HG03521 (cell line): ENCODE measurements around the gene MAN1C1.
A peak's percentile ranks its signal among the peaks of the same experiment; 100 is the strongest.

ENCODE experiments used
- ATAC-seq: cut with Tn5 transposase; IDR thresholded peaks from one replicate; pipeline ENCODE4 v1.9.1; 2021; ENCODE audit warnings: mild to moderate bottlenecking, moderate library complexity; ENCODE audit not compliant: unreplicated experiment

The MAN1C1 gene

DNA sequence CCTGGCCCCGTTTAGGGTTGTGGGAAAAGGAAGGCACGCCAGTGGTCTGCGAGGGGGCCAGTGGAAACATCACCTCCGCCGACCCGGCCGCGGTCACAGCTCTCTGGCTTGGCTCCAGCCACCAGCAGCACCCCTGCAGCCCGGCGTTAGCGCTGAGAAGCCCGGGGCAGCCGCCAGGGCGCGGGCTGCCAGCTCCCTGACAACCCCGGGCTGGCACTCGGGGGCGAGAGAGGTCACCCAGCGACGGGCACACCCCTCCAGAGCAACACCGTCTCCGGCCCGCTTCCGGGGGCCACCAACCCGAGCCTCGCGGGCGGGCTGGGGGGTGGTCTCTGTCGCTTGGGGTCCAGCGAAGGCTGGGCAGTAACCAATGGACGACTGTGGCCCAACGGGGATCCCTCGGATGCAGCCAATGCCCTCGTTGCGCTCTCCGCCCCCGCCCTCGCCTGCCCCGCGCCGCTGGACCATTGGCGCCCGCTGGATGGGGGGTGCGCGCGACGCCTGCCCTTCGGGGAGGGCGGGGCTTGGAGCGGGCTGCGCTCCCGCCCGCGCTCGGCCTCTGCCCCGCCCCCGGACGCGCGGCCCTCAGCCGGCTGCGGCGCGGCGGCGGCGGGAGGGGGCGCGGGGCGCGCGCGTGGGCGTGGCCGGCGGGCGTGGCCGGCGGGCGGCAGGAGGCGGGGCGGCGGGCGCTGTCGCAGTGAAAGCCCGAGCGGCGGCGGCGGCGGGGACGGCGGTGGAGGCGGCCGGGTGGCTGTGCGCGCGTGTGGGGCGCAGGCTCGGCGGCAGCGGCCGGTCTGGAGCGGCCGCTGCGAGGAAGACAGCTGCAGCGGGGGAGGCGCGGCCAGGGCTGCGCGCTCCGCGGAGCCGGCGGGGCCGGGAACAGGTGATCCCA, at the start of gene MAN1C1:
TSS of gene MAN1C1 (plus strand) at position 697 of the 892 bp plus-strand sequence. CDS start 1,007 bp downstream, outside the sequence.
- peak; percentile 60 for ATAC-seq

DNA sequence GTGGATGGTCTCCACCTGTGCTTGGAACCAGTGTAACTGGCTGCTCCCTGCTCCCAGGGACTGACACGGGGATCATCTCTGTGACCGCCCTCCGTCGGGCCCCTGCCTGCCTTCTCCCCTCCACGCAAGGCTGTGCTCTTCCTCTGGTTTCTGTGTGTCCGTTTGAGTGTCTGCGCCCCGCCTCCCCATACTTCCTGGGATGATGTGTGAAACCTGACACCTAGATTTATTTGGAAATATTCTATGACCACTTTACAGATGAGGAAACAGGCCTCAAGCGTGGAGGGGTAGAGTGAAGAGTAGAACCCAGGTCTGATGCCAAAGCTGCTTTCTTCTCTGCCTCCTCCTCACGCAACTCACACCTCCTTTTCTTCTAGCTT, 48.9 kb upstream of the MAN1C1 start:
- ATAC-seq: no peak

DNA sequence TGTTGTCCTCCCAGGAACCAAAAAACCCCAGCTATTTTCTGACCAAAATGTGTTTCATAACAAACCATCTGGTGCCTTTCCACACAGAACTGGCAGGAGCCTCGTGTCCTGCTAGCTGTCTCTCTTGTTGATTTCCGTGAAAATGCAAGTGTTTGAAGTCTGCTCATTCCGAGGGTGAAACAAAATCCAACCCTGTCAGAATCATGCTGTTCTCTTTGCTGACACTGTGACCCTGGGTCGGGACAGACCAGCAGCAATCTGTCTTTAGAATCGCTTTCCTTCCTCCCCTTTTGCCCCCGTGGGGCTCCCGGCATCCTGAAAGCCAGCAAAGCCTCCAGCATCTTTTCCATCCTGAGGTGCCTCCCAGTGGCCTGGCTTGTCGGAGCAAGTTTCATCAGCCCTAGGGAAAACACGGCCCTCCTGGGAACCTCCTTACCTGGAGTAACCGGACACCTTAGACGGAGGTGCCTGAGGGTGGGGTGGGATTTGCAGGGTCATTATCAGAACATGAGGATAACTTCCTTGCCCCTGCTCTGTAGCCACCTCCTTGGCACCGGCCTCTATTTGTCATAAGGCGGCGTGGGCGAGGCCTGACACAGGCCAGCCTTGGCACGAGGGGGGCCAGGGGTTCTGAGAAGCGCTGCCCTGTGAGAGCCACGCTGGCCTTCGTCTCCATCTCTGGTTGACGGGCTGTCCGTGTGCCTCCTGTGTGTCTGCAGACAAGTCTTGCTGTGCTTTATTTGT, 48.3 kb upstream of the MAN1C1 start:
- ATAC-seq: no peak

DNA sequence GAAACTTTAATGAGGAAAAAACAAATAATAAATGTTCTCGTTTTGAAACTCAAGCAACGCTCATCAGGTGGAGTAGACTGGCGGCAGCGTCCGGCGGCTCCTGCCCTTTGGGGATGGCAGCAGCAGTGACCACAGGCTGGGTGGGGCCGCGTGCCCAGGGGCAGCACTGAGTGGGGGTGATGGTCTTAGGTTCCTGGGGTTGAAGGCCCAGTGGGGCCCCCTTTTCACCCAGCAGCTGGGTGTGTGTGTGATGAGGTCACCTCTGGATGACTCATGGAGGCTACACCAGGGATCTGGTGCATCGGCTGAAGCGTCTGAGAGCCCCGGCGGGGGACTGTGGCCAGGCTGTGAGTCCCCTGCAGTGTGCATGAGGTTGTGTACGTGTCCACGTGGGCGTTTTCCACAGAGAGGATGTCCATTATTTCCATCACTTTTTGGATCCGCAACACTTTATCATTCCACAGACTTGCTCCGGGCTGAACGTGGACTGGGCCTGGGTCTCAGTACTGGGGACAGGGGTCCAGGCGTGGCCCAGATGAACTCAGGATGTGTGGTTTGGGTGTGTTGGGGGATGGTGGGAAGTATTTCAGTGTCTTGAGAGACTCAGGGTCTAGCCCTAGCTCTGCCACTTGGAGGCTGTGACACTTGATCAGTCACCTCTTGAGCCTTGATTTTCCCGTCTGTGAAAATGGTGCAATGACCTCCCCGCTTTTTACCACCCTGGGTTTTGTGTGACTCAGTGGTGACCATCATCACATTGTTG, 47.6 kb upstream of the MAN1C1 start:
- no peak for ATAC-seq

DNA sequence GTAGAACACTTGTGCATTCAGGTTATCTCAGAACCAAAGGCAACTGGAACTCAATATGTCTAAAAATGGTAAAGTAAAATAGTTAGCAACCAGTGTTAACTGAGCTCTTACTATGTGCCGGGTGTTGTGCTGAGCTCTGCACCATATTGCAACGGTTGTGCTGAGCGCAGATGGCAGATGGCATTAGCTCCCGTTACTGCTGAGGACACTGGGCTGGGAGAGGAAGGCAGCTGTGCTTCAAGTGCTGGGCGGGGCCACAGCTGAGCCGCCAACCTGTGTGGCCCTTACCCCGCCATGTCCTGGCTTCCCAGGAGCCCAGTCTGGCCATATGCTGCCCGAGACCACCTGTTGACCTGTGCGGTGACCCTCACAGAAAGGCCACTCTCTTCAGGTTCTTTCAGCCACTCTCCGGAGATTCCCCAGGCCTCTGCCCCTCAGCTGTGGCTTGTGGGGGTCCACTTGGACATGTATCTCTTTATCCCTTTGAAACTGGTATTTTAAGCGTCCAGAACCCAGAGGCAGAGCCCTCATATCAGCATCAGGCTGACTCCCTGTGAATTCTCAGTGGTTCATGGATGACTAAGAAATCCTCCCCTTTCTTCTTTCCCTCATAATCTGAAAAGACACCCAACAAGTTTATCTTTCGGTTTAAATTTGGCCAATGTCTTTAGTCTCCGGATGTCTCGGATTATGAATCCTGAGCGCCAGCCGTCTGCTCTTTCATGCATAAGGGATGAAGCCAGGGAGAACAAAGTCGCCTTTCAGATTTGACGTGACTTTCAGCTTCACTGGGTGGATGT, 46.8 kb upstream of the MAN1C1 start:
- no peak for ATAC-seq

DNA sequence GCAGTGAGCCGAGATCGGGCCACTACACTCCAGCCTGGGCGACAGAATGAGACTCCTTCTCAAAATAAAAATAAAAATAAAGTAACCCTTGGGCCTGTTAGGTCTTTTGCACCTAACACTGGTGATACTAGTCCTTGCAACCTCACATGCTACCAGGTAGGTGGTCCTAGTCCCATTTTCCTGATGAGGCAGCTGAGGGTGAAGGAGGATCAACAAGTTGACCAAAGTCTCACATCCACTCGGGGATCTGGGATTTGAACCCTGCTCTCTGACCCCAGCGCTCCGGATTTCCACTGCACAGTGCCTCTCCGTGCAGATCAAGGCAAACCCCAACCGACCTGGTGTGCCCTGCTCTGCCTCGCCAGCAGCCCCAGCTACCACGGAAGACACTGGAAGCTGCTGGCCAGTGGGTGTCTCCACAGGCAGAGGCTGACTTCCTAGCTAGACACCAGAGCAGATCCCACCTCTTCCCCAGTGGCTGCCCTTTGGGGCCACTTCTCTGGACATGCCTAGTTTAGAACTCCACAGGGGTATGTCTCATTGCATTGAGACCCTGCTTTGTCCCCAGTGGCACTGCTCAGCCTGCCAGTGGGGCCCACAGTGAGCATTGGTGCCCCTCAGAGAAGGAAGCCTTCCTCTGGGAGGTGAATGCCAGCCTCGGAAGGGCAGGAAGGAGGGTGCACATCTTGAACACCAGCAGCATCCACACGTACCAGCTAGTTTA, 45.6 kb upstream of the MAN1C1 start:
- no peak for ATAC-seq

DNA sequence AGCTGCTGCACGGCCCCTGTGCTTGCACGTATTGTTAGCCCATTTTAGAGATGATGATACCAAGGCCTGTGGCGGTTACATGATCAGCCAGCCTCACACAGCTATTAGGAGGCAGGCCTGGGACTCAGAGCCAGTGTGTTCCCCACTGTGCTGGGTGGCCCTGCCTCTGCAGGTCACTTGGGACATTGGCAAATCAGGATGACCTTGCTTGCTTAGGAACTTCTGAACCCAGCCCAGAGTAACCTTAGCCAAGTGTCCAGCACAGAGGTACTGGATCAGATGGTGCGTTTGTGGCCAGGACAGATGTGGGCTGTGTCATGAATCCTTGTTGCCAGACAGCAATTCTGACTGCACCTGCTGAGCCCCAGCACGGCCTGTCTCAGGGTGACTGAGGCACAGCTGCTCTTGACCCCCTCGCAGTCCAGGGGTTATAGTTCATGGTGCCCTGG, 45.0 kb upstream of the MAN1C1 start:
- no peak for ATAC-seq

DNA sequence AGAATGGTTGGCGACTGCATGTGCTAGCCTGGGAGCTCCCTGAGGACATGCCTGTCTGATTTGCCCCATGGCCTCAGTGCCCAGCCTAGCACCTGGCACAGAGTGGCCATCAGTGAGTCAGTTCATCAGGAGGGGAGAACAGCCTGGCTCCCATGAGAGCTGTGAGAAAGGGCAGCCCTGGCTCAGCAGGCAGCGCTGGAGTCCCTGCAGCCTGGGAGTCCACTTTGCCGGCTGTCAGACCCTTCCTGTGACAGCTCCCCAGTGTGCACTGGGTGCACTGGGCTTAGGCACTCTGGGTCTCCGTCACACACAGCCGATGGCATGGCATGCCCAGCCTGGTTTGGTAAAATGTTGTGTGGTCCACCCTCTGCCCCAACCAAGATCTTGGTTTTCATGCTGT, 44.5 kb upstream of the MAN1C1 start:
- ATAC-seq: no peak

DNA sequence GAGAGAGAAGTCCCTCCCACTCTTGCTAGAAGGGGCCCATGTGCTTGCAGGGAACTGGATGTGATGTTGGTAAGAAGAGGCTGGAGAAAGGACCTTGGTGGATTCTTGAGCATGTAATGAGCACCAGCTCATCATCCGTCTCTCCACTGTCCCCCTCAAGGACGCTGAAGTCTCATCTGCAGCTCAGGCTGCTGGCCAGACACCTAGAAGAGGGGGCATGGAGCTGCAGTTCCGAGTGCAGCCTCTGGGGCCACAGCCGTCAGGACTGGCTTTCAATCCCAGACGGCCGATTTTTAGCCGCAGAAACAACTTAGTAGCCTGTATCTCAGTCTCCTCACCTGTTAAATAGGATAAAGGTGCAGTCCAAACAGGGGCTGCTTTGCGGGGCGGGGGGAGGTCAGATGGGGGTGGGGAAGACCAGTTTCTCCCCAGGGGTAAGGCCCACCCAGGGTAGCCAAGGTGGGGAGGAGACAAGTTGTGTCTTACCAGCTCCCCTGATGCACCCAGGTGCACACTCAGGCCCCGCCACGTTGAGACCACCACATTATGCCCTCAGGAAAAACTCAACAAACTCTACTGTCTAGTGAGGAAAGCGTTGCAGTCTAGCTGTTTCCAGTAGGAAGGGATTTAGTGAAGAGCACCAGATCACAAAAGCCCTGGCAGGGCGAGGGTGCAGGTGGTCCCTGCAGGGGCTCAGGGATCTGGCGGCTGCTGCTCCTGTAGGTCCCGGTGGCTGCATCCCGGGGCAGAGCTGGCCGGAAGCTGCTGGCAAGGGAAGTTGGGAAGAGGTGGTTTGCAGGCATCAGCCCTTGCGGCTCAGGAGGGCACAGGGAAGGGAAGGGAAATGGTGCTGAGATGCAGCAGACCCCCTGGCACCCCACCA, 43.6 kb upstream of the MAN1C1 start:
- ATAC-seq: no peak

DNA sequence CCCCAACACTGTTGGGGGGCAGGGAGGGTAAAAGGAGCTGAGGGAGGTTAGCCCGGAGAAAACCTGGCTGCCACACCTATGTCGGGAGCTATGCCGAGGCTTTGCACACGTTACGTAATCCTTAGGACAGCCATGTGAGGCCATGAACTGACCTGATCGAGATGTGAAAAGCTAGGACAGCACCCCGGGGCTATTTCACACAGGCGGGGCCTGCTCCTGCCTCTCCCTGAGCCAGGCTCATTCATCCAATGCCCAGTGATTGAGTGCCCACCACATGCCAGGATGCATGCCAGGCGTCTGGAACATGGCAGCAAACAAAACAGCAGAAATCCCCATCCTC, 43.0 kb upstream of the MAN1C1 start:
- ATAC-seq: no peak

DNA sequence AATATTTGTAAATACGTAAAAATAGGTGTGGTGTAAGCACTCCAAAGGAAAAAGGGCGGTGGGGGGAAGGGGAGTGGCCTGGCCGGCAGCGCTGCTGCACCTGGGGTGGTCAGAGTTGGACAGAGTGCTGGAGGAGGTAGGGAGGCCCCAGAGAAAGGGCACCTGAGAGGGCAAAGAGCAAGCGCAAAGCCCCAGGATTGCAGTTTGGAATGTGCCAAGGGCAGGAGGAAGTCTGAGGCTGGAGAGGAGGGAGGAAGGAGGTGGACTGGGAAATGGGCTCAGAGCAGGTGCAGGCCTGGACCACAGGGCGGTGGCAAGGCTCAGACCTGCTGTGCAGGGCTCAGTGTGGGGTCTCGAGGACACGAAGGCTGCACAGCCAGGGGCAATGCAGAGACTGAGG, 42.6 kb upstream of the MAN1C1 start:
- ATAC-seq: no peak

DNA sequence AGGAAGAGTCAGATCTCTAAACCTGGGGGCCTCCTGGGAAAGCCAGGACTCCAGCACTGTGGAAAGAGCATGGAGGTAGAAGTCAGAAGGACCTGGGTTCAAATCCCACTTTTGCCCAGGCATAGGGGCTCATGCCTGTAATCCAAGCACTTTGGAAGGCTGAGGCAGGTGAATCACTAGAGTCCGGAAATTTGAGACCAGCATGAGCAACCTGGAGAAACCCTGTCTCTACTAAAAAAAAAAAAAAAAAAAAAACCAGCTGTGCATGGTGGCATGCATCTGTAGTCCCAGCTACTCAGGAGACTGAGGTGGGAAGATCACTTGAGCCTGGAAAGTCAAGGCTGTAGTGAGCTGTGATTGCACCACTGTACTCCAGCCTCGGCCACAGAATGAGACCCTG, 41.4 kb upstream of the MAN1C1 start:
- ATAC-seq: no peak

DNA sequence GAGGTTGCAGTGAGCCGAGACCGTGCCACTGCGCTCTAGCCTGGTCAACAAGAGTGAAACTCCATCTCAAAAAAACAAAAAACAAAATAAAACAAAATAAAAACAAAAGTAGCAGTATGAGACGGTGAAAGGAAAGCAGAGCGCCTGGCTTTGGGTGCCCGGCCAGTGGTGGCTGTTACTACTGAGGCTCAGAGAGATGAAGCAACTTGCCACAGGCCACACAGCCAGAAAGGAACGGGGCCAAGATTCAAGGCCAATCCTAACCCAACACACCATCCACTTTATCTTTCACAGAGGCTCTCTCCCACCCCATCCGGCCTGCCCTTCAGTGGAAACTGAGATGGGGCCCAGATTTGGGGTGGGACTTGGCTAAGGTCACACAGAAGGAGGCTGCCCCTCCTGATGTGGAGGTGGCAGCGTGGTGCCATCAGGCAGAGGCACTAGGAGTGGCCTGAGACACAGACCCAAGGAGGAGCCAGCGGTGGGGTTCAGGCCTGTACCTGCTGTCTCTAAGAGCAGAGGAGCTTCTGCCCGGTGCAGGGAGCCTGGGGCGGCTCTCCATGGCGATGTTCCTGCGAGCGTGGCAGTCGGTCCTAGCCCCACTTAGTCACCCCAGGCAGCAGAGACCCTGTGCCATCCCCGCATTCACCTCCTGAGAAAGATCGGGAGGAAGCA, 40.0 kb upstream of the MAN1C1 start:
- no peak for ATAC-seq

DNA sequence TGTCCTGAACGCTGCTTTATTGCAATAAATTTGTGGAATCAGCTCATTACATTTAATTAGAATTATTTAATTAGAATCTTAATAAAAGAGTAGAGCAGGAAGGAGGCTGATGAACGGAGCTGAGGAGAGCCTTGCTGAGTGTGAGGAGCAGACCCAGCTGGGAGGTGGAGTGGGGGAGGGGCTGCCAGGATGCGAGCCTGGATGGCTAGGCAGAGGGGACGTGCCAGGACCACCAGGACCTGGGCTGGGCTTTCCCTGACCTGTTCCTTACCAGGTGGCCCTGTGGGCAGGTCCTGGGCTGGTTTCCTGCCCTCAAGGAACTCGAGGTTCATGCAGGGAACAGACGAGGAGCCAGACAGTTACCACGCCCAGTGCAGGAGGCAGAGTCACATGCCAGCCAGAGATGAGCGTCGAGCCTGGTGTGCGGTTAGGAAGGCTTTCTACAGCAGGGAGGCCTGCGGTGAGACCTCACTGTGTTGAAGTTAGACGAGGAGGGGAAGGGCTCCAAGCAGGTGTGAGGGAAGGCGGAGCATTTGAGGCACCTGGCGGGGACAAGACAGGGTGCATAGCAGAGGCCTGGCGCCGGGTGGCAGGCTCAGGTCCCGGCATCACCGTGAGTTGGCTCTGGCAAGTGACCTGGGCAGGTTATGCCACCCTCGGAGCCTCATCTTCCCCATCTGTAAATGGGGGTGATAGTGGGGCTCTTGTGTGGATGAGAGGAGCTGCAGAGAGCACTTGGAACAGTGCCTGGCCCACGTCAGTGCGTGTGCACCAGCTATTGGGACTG, 39.3 kb upstream of the MAN1C1 start:
- ATAC-seq: no peak

DNA sequence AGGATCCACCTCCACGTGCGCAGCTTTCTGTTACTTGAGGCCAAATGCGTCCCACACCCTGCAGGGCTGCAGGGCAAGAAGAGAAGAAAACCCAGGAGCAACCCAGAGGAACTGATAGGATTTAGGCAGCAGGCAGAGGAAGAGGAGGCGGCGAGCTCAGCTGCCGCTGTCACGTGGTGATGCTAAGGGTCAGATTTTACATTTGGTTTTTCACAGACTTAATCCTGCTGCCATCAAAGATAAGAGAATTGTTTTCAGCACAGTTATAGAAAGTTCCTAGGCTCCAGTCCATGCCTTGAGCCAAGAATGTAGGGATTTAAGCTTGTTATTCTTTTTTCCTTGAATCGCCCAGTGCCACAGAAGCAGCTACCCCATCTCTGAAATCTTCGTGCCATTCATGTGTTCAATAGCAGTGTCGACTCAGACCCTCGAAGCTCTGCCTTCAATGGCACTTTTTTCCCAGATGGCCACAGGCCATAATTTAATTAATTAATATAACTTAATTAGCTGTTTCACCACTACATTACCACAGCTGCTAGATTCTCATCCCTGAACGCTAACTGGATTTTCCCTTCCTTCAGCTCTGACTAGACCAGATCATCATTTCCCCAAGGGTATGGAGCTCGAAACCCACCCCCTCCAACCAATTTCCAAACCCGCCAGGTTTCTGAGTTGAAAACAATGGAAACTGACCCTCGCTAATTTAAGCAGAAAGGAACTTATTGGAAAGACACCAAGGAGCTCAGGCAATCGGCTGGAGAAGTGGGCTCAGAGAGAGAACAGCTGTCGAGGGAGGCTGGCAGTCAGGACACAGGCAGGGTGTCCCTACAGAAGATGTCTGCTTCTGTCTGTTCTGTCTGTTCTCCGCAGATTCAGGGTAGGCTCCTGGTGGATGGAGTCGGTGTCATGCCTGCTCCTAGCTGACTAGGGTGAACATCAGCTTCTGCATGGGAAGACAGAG, 37.0 kb upstream of the MAN1C1 start:
- ATAC-seq: no peak

DNA sequence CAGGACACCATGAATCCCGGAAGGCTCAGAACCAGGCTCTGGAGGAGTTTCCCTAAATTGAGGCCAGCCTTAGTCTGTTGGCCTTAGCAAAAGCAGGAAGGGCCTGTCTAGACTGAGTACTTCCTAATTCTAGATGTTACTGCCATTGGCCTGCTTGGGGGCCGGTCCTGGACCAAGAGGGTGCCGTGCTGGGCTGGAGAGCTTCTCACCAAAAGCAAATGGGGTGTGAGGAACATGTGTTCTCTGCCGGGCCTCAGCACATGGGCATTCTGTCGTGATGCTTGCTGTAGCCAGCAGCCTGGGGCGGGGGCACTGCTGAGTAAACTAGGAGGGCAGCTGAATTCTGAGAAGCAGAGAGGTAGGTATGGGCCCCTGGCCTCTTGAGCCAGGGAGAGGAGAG, 35.7 kb upstream of the MAN1C1 start:
- no peak for ATAC-seq

DNA sequence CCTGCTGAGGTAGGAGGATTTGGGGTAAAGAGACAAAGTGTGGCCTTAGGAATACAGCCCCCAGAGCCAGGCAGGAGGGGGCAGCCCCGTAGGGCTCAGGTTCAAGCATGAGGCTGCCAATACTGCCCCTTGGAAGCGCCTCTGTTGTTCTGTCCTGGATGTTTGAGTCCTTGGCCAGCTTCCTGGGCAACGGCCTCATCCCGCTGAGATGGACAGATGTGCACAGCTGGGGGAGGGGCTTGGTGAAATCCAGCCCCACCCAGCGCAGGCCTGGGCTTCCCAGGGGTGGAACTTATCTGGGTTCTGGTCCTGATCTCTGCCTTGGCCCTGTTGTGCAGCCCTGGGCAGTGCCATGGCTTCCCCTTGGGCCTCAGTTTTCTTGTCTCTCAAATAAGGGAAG, 34.8 kb upstream of the MAN1C1 start:
- ATAC-seq: no peak
